Body of pancreas (tissue), 4 donors: Measurements from ENCODE around the gene FGA.

Source experiments
- CTCF ChIP-seq, 7 experiments: fragments of 450-650 bp in 4 of 7; fragments of 200-600 bp in 3 of 7; sonication (generic) in 3 of 7; IDR thresholded peaks; one replicate each; pipeline ENCODE4 v1.5.1; 2016 to 2019; ENCODE audit warnings: antibody characterized with exemption in 7 of 7
- POLR2A ChIP-seq, 3 donors: fragments of 450-650 bp; IDR thresholded peaks; one replicate each; pipeline ENCODE4 v1.6.1; 2016; ENCODE audit warnings: antibody characterized with exemption in 3 of 3, mild to moderate bottlenecking in 2 of 3

GRCh38 chr4:154559494-154560418 is 30.8 kb downstream of the FGA start:
- TF ChIP-seq CTCF (IDR thresholded peaks at IDR 0.05) (peak; percentile 13 to 77 (median 64)), POLR2A (IDR thresholded peaks at IDR 0.05) (no peak)
